Kidney capillary endothelial cell (primary cell): ENCODE results near the gene LRMDA.

ENCODE experiments used
- DNase-seq: peaks from one replicate; pipeline ENCODE4 v3.0.0-alpha.2; 2018; ENCODE audit warnings: low spot score

Gene LRMDA

GRCh38 chr10:75716506-75716905, 285.1 kb downstream of the LRMDA start:
- no peak for DNase-seq

GRCh38 chr10:75717126-75717916, 285.9 kb downstream of the LRMDA start:
- no peak for DNase-seq

GRCh38 chr10:75718991-75719390, 287.6 kb downstream of the LRMDA start:
- no peak for DNase-seq

- DNase-seq = no peak
These were observed 288.7 kb downstream of the LRMDA start for GRCh38 chr10:75720157-75720556.

GRCh38 chr10:75722020-75722419, 290.6 kb downstream of the LRMDA start:
- no peak for DNase-seq

- DNase-seq = peak; percentile 3
These were observed 291.2 kb downstream of the LRMDA start for GRCh38 chr10:75722609-75723008.

GRCh38 chr10:75723319-75723980, 292.0 kb downstream of the LRMDA start:
- DNase-seq = peak; percentile 97

- DNase-seq = no peak
These were observed 292.6 kb downstream of the LRMDA start for GRCh38 chr10:75724047-75724446.

- no peak for DNase-seq
These were observed 295.4 kb downstream of the LRMDA start for GRCh38 chr10:75726522-75727483.

- DNase-seq = no peak
These were observed 299.4 kb downstream of the LRMDA start for GRCh38 chr10:75730847-75731246.

- no peak for DNase-seq
These were observed 301.9 kb downstream of the LRMDA start for GRCh38 chr10:75733135-75733890.

- DNase-seq = no peak
These were observed 304.8 kb downstream of the LRMDA start for GRCh38 chr10:75736151-75736640.

GRCh38 chr10:75736889-75737579, 305.6 kb downstream of the LRMDA start:
- no peak for DNase-seq

- no peak for DNase-seq
These were observed 306.1 kb downstream of the LRMDA start for GRCh38 chr10:75737580-75737949.

- no peak for DNase-seq
These were observed 307.5 kb downstream of the LRMDA start for GRCh38 chr10:75738924-75739323.

- DNase-seq = no peak
These were observed 308.2 kb downstream of the LRMDA start for GRCh38 chr10:75739414-75740143.

GRCh38 chr10:75740541-75740940, 309.1 kb downstream of the LRMDA start:
- DNase-seq = no peak

- no peak for DNase-seq
These were observed 310.9 kb downstream of the LRMDA start for GRCh38 chr10:75742355-75742754.

GRCh38 chr10:75743291-75743778, 311.9 kb downstream of the LRMDA start:
- DNase-seq = no peak

- DNase-seq = no peak
These were observed 312.8 kb downstream of the LRMDA start for GRCh38 chr10:75744261-75744660.
